GM12864 (cell line): ENCODE data around the gene NPLOC4.

Source experiments
- DNase-seq: peaks from one replicate; pipeline ENCODE4 v3.0.0-alpha.2; 2011; ENCODE audit warnings: low read depth
- H3K4me3 ChIP-seq: 2 replicates; pipeline ENCODE4 v1.5.1; 2011; ENCODE audit warnings: mild to moderate bottlenecking, low read depth, low read length, control low read depth
- TF ChIP-seq, protein P1 (sequence below): IDR thresholded peaks from 2 replicates; pipeline ENCODE4 v1.5.1; 2011; ENCODE audit warnings: low read depth, mild to moderate bottlenecking, moderate library complexity, low read length, control low read depth, inconsistent platforms; ENCODE audit errors: missing control alignments

Gene NPLOC4

GRCh38 chr17:81662002-81662401, 25.1 kb upstream of the NPLOC4 start:
- DNase-seq: no peak
- no peak overlapping the region for H3K4me3 ChIP-seq
- TF ChIP-seq, protein P1, sequence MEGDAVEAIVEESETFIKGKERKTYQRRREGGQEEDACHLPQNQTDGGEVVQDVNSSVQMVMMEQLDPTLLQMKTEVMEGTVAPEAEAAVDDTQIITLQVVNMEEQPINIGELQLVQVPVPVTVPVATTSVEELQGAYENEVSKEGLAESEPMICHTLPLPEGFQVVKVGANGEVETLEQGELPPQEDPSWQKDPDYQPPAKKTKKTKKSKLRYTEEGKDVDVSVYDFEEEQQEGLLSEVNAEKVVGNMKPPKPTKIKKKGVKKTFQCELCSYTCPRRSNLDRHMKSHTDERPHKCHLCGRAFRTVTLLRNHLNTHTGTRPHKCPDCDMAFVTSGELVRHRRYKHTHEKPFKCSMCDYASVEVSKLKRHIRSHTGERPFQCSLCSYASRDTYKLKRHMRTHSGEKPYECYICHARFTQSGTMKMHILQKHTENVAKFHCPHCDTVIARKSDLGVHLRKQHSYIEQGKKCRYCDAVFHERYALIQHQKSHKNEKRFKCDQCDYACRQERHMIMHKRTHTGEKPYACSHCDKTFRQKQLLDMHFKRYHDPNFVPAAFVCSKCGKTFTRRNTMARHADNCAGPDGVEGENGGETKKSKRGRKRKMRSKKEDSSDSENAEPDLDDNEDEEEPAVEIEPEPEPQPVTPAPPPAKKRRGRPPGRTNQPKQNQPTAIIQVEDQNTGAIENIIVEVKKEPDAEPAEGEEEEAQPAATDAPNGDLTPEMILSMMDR: no peak

- TF ChIP-seq, protein P1: no peak
- no peak overlapping the region for H3K4me3 ChIP-seq
- no peak for DNase-seq
Observed at GRCh38 chr17:81660441-81660840, 23.5 kb upstream of the NPLOC4 start.

GRCh38 chr17:81659038-81659437, 22.1 kb upstream of the NPLOC4 start:
- no peak for DNase-seq
- TF ChIP-seq, protein P1: no peak
- H3K4me3 ChIP-seq: no peak overlapping the region

DNA sequence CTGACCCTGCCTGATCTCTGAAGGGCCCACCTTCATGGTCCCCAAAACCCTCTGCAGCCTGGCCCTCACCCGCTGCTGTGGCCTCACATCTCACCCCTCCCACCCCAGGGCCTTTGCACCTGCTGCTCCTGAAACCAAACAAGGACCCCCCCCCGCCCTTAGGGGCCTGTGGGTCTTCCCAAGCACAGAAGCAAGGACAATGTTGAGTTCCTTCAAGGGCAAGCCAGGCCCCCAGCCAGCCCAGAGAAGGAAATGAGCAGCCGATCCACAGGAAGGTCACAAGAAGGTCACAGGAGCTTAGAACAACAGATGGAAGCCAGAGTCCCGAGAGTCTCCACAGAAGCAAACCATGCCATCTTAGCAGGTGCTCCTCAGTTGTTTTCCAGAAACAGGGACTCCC, 19.9 kb upstream of the NPLOC4 start:
- DNase-seq: no peak
- TF ChIP-seq, protein P1: no peak
- no peak overlapping the region for H3K4me3 ChIP-seq

DNA sequence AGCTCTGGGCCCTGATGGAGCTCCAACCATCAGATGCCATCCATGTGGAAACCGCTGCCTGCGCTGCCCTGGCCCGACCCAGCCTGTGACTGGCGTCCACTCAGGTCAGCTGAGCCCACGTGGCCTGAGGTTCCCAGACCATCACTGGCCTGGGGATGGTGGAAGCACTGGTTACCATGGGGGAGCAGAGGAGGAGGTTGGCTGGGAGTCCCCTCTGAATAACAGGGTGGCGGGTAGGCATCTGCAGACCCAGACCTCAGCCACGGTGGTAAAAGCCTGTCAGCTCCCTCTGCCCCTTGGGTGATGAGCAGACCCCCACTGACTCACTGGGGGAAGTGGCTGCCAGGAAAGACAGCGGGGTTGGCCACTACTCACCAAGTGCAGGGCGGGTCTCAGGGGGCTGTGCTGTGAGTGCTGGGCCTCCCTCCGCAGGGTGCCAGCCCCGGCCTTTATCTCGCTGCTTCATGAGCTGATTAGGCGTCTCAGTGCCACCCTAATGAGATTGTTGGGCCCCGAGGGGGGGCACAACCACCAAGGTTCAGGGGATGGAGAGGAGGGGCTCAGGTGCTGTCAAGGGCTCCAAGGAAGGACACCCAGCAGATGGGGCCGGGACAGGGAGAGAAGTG, 19.3 kb upstream of the NPLOC4 start, which contains the start of gene PDE6G:
Gene PDE6G (minus strand): TSS at position 425 of the 626 bp plus-strand sequence. CDS start 3,237 bp downstream, outside the sequence.
- TF ChIP-seq, protein P1: no peak
- DNase-seq: no peak
- H3K4me3 ChIP-seq: no peak within 1 kb of the TSS

DNA sequence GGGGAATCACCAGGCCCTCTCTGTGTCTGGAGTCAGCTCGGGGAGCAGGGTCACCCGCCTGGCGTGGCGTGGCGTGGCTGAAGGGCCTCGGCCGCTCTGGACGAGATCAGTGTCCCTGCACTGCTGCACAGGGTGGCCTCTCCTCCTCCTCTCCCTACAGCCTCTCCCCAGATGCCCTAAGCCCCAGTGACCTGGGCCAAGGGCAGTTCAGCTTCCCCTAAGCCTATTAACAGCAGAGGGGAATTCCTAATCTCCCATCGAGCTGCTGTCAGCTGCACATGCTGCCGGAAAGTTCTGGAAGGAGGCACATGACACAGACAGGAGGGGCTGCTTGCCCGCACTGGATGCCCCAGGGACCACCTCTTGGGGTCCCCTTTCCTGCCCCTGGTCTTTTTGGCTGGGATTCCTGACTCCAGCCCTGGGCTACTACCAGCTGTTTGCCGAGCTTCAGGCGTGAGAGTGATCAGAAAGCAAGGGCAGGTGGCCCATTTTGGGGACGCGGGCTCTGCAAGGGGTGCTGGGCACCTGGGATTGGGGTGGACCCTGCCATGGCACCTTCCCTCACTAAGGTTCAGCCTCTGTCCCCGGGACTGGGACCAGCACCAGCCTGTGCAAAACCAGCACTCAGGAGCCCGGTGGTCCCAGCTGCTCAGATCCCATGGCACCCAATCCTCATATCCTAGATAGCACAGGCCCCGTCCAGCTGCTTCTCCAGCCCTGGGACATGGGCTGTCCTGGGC, 18.6 kb upstream of the NPLOC4 start:
- TF ChIP-seq, protein P1: no peak
- no peak for DNase-seq
- no peak overlapping the region for H3K4me3 ChIP-seq
